Measurements from ENCODE around the gene SKAP1. TPM values are rescaled to one million over a fixed set of nuclear protein-coding genes. Genes with fewer than 3 reads are reported as not detected.

Gene SKAP1
- total RNA-seq, 1 experiment from 2014 or later = not detected

- Mint-ChIP-seq H3K27ac (ENCODE audit: low read depth, unreplicated experiment) (no peak overlapping the region), H3K4me3 (ENCODE audit: unreplicated experiment) (no peak overlapping the region), H3K4me1 (ENCODE audit: insufficient read depth, unreplicated experiment) (peaks cover 6% of the 10 kb centered on the region), H3K36me3 (ENCODE audit: insufficient read depth, unreplicated experiment) (no peaks in the 10 kb centered on the region), H3K27me3 (ENCODE audit: insufficient read depth, unreplicated experiment) (peaks cover 17% of the 10 kb centered on the region), H3K9me3 (ENCODE audit: unreplicated experiment) (peaks cover 8% of the 10 kb centered on the region)
- intact Hi-C loops (cut with micrococcal nuclease) = no loop called here
- TF ChIP-seq, protein P1, sequence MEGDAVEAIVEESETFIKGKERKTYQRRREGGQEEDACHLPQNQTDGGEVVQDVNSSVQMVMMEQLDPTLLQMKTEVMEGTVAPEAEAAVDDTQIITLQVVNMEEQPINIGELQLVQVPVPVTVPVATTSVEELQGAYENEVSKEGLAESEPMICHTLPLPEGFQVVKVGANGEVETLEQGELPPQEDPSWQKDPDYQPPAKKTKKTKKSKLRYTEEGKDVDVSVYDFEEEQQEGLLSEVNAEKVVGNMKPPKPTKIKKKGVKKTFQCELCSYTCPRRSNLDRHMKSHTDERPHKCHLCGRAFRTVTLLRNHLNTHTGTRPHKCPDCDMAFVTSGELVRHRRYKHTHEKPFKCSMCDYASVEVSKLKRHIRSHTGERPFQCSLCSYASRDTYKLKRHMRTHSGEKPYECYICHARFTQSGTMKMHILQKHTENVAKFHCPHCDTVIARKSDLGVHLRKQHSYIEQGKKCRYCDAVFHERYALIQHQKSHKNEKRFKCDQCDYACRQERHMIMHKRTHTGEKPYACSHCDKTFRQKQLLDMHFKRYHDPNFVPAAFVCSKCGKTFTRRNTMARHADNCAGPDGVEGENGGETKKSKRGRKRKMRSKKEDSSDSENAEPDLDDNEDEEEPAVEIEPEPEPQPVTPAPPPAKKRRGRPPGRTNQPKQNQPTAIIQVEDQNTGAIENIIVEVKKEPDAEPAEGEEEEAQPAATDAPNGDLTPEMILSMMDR (IDR thresholded peaks at IDR 0.05; ENCODE audit: unreplicated experiment) = no peak
- CTCF ChIA-PET = interaction anchor here (0.8 kb wide), 2 partner anchors 18 to 71 kb away, joined by 3 read pairs; no protein-coding TSS in a partner anchor
- BruUV-seq (replicated peaks) = no TSS peak
- POLR2A ChIA-PET = no interaction called here
- DNase-seq (ENCODE audit: unreplicated experiment) = no peak
These were observed 9.3 kb upstream of the SKAP1 start for GRCh38 chr17:48439110-48439850.

GRCh38 chr17:48438516-48439061, 8.6 kb upstream of the SKAP1 start:
- H3K36me3 Mint-ChIP-seq (ENCODE audit: insufficient read depth, unreplicated experiment) = no peaks in the 10 kb centered on the region
- no peak overlapping the region for H3K27ac Mint-ChIP-seq (ENCODE audit: low read depth, unreplicated experiment)
- no peak for DNase-seq (ENCODE audit: unreplicated experiment)
- TF ChIP-seq, protein P1 (IDR thresholded peaks at IDR 0.05; ENCODE audit: unreplicated experiment) = no peak
- BruUV-seq (replicated peaks) = no TSS peak
- no peak overlapping the region for H3K4me3 Mint-ChIP-seq (ENCODE audit: unreplicated experiment)
- CTCF ChIA-PET = interaction anchor here (0.8 kb wide), 1 partner anchor 70 kb away, joined by 3 read pairs; no protein-coding TSS in a partner anchor
- intact Hi-C loops (cut with micrococcal nuclease) = no loop called here
- peaks cover 6% of the 10 kb centered on the region for H3K4me1 Mint-ChIP-seq (ENCODE audit: insufficient read depth, unreplicated experiment)
- peaks cover 17% of the 10 kb centered on the region for H3K27me3 Mint-ChIP-seq (ENCODE audit: insufficient read depth, unreplicated experiment)
- peaks cover 8% of the 10 kb centered on the region for H3K9me3 Mint-ChIP-seq (ENCODE audit: unreplicated experiment)
- POLR2A ChIA-PET = interaction anchor here (0.6 kb wide), 1 partner anchor 773 kb away, joined by 3 read pairs; no protein-coding TSS in a partner anchor

DNA sequence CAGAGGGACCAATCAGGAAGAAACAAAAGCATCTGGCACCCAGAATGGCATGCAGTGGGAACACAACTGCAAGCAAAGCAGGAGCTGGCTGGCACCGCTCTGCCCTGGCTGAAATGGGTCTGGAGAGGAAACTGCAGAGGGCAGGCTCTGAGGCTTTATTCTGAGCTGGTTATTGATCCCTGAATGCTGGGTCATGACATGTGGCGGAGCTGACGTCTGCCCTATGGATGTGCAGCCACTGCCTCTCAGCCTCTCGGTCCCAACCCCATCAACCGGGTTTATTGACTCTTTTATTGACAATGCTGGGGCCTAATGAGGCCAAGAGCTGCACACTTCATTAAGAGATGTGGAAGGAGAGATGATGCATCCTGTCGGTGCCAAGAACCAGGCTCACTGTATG, 3.9 kb upstream of the SKAP1 start:
- POLR2A ChIA-PET = no interaction called here
- H3K27me3 Mint-ChIP-seq (ENCODE audit: insufficient read depth, unreplicated experiment) = peaks cover 56% of the 10 kb centered on the region
- CTCF ChIA-PET = interaction anchor here (0.6 to 1.1 kb wide), 4 partner anchors 11 to 98 kb away, joined by 3 to 4 read pairs (median 3); no protein-coding TSS in a partner anchor

More for the DNA sequence above, 3.9 kb upstream of the SKAP1 start:
- H3K4me3 Mint-ChIP-seq (ENCODE audit: unreplicated experiment) = no peak overlapping the region
- BruUV-seq (replicated peaks) = no TSS peak
- intact Hi-C loops (cut with micrococcal nuclease) = no loop called here
- TF ChIP-seq, protein P1 (IDR thresholded peaks at IDR 0.05; ENCODE audit: unreplicated experiment) = no peak
- H3K9me3 Mint-ChIP-seq (ENCODE audit: unreplicated experiment) = no peaks in the 10 kb centered on the region
- H3K27ac Mint-ChIP-seq (ENCODE audit: low read depth, unreplicated experiment) = no peak overlapping the region
- DNase-seq (ENCODE audit: unreplicated experiment) = no peak
- H3K36me3 Mint-ChIP-seq (ENCODE audit: insufficient read depth, unreplicated experiment) = no peaks in the 10 kb centered on the region
- H3K4me1 Mint-ChIP-seq (ENCODE audit: insufficient read depth, unreplicated experiment) = no peaks in the 10 kb centered on the region

Data from MCF 10A (cell line).